ENCODE measurements around the gene TAAR9. TPM values are rescaled to one million over a fixed set of nuclear protein-coding genes. Genes with fewer than 3 reads are reported as not detected.

Gene TAAR9
- total and polyA plus RNA-seq, 2 experiments from 2014 or later, result not detected

DNA sequence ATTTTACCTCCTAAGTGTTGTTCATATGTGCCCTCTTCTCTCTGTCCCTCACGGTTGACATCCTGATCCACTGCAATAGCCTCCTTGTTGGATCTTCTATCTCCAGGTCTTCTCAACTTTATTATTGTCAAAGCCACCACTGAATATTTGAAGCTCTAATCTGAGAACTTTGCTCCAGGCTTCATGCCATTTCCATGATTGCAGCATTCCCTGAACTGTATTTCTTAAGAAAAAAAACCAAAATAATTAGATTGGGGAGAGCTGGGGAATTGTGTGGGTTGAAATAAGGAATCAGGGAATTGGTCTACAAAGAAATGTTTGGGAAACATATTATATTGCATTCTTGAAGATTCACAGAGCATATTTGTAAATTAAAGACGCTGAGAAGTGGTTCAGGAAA is 22.7 kb upstream of the TAAR9 start:
- Mint-ChIP-seq H3K9me3 (no peaks in the 10 kb centered on the region; the same call in 2 of the 3 replicates), H3K27me3 (ENCODE audit: insufficient read depth, low read depth, poor library complexity) (no peaks in the 10 kb centered on the region), H3K27ac (no peak overlapping the region), H3K4me1 (peaks cover 22% of the 10 kb centered on the region), H3K36me3 (ENCODE audit: low read depth) (no peaks in the 10 kb centered on the region), H3K4me3 (no peak overlapping the region)
- Histone ChIP-seq H3K9me2 (ENCODE audit: insufficient read depth) (no peaks in the 10 kb centered on the region), H4K20me1 (replicated peaks; ENCODE audit: insufficient read depth) (0 out of 2 replicates have a peak, but pooled peaks cover 6% of the 10 kb centered on the region), H3K4me1 (ENCODE audit: insufficient read depth) (peaks cover 12% of the 10 kb centered on the region; the same call in 1 of the 2 replicates), H3F3A (replicated peaks; ENCODE audit: low read depth) (no peaks in the 10 kb centered on the region), H3K27me3 (ENCODE audit: insufficient read depth) (no peaks in the 10 kb centered on the region), H3K4me2 (no peak overlapping the region), H3K36me3 (ENCODE audit: insufficient read depth) (no peaks in the 10 kb centered on the region), H3K27ac (ENCODE audit: low read depth) (no peak overlapping the region), H3K4me3 (no peak overlapping the region), H2AFZ (no peak overlapping the region), H3K79me2 (replicated peaks; ENCODE audit: insufficient read depth) (peaks cover 21% of the 10 kb centered on the region)
- TF ChIP-seq STAT1 (IDR thresholded peaks at IDR 0.05; ENCODE audit: unreplicated experiment), result no peak
- no peak for TF ChIP-seq NANOG (IDR thresholded peaks at IDR 0.05; ENCODE audit: borderline replicate concordance)
- TF ChIP-seq POLR2AphosphoS5 (IDR thresholded peaks at IDR 0.05; ENCODE audit: low read depth), result no peak
- TF ChIP-seq ZNF114 (CRISPR knock-in tag; IDR thresholded peaks at IDR 0.05), result no peak
- no peak for TF ChIP-seq EZH2 (IDR thresholded peaks at IDR 0.05; ENCODE audit: low read depth, unreplicated experiment)
- no peak for TF ChIP-seq CREB1 (CRISPR knock-in tag; IDR thresholded peaks at IDR 0.05; ENCODE audit: low read depth)
- TF ChIP-seq, protein P1, sequence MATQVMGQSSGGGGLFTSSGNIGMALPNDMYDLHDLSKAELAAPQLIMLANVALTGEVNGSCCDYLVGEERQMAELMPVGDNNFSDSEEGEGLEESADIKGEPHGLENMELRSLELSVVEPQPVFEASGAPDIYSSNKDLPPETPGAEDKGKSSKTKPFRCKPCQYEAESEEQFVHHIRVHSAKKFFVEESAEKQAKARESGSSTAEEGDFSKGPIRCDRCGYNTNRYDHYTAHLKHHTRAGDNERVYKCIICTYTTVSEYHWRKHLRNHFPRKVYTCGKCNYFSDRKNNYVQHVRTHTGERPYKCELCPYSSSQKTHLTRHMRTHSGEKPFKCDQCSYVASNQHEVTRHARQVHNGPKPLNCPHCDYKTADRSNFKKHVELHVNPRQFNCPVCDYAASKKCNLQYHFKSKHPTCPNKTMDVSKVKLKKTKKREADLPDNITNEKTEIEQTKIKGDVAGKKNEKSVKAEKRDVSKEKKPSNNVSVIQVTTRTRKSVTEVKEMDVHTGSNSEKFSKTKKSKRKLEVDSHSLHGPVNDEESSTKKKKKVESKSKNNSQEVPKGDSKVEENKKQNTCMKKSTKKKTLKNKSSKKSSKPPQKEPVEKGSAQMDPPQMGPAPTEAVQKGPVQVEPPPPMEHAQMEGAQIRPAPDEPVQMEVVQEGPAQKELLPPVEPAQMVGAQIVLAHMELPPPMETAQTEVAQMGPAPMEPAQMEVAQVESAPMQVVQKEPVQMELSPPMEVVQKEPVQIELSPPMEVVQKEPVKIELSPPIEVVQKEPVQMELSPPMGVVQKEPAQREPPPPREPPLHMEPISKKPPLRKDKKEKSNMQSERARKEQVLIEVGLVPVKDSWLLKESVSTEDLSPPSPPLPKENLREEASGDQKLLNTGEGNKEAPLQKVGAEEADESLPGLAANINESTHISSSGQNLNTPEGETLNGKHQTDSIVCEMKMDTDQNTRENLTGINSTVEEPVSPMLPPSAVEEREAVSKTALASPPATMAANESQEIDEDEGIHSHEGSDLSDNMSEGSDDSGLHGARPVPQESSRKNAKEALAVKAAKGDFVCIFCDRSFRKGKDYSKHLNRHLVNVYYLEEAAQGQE (IDR thresholded peaks at IDR 0.05; ENCODE audit: unreplicated experiment), result no peak
- no peak for TF ChIP-seq JUNB (IDR thresholded peaks at IDR 0.05; ENCODE audit: unreplicated experiment)
- TF ChIP-seq, protein P2, sequence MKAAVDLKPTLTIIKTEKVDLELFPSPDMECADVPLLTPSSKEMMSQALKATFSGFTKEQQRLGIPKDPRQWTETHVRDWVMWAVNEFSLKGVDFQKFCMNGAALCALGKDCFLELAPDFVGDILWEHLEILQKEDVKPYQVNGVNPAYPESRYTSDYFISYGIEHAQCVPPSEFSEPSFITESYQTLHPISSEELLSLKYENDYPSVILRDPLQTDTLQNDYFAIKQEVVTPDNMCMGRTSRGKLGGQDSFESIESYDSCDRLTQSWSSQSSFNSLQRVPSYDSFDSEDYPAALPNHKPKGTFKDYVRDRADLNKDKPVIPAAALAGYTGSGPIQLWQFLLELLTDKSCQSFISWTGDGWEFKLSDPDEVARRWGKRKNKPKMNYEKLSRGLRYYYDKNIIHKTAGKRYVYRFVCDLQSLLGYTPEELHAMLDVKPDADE (IDR thresholded peaks at IDR 0.05), result no peak
- no peak for TF ChIP-seq EZH2phosphoT487 (IDR thresholded peaks at IDR 0.05; ENCODE audit: unreplicated experiment)
- TF ChIP-seq CTCF (conservative IDR thresholded peaks at IDR 0.05; ENCODE audit: low read depth in 2 of 2), result no peak
- no peak for TF ChIP-seq ZNF462 (CRISPR knock-in tag; IDR thresholded peaks at IDR 0.05)
- TF ChIP-seq ZNF331 (CRISPR knock-in tag; IDR thresholded peaks at IDR 0.05; ENCODE audit: low read depth), result no peak
- ATAC-seq (no peak), DNase-seq (ENCODE audit: low spot score) (no peak)

All from GM23338 (cell line).